Measurements from ENCODE around the gene RBBP6.
"Not testable (repeated sequence)": the region's sequence is repeated elsewhere in the genome, so short reads cannot be mapped to it uniquely, and the experiment has no call there.

Gene RBBP6

DNA sequence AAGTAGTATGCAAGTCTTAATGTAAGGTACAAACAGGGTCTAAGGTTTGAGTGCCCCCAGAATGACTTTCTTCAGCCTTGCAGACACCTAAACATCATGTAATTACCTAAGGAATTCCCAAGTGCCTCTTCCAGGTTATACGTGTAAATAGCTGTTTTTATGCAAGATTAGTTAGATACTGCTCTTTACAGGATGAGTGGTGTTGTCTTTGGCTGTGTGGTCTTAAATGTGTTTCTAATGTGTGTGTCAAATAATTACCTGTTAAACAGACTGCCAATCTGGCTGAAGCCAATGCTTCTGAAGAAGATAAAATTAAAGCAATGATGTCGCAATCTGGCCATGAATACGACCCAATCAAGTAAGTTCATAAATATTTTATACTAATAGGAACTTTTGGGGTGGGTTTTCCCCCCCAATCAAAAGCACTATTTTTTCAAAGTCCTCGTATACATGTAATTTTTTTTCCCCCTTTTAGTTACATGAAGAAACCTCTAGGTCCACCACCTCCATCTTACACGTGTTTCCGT is 16.0 kb downstream of the RBBP6 start:
- DNase-seq (ENCODE audit: low read depth in 2 of 3, low spot score in 1 of 3): no peak

DNA sequence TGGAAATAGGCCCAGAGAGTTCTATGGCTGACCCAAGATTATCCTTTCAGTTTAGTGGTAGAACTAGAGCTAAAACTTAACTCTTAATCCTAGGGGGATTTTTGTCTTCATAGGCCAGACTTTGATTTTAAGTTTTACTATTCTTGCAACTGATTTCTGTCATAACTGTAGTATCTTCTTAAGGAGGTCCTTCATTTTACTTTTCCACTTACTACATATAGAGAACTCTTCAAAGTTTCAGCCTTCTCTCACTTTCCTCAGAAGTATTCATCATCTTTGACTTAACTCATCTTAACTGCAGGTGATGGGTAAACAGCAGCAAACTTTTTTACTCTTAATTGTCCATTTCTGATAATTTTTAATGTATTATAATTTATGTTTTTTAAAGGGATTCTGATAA is 23.4 kb downstream of the RBBP6 start:
- DNase-seq (ENCODE audit: low read depth in 2 of 3, low spot score in 1 of 3): no peak

DNA sequence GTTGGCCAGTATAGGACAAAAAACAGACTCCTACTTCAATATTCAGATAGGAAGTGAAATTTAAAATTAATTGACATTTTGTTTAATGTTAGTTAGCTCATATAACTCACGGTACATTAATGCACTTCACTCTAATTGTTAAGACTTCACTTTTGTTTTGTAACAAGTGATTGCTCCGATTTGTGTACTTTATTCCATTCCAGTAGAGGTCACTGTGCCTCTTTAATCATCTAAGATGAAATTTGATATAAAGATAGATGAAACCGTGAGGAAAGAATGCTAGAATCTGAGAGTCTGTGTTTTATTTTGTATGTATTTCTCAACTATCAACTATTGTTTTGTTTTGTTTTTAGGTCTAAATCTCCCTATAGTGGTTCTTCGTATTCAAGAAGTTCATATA is 29.0 kb downstream of the RBBP6 start:
- no peak for DNase-seq (ENCODE audit: low read depth in 2 of 3, low spot score in 1 of 3)

DNA sequence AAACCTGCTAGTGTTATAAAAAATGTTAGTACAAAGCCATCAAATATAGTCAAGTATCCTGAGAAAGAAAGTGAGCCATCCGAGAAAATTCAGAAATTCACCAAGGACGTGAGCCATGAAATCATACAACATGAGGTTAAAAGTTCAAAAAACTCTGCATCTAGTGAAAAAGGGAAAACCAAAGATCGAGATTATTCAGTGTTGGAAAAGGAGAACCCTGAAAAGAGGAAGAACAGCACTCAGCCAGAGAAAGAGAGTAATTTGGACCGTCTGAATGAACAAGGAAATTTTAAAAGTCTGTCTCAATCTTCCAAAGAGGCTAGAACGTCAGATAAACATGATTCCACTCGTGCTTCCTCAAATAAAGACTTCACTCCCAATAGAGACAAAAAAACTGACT is 31.7 kb downstream of the RBBP6 start:
- no peak for DNase-seq (ENCODE audit: low read depth in 2 of 3, low spot score in 1 of 3)

DNA sequence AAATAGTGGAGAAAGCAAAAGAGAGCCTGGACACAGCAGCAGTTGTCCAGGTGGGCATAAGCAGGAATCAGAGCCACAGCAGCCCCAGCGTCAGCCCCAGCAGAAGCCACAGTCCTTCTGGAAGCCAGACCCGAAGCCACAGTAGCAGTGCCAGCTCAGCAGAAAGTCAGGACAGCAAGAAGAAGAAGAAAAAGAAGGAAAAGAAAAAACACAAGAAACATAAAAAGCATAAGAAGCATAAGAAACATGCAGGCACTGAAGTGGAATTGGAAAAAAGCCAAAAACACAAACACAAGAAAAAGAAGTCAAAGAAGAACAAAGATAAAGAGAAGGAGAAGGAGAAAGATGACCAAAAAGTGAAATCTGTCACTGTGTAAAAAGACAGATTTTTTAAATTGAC is 32.7 kb downstream of the RBBP6 start:
- DNase-seq (ENCODE audit: low read depth in 2 of 3, low spot score in 1 of 3): no peak

DNA sequence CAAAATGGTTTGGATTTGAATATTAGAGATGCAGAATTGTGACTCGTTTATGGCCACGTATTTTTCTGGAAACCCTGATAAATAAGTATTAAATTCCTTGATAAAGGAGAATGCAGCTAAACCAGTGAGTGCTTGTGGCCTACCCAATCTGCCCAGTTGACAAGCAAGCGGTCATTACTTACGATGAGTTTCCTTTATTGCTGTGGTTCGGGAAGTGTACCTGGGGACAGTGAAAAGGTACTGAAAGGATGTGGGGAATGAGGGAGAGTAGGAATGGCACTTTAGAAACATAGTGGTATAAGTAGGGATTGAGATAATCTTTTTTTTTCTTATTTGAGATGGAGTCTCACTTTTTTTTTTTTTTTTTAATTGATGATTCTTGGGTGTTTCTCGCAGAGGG is 33.8 kb downstream of the RBBP6 start:
- DNase-seq (ENCODE audit: low read depth in 2 of 3, low spot score in 1 of 3): no peak

DNA sequence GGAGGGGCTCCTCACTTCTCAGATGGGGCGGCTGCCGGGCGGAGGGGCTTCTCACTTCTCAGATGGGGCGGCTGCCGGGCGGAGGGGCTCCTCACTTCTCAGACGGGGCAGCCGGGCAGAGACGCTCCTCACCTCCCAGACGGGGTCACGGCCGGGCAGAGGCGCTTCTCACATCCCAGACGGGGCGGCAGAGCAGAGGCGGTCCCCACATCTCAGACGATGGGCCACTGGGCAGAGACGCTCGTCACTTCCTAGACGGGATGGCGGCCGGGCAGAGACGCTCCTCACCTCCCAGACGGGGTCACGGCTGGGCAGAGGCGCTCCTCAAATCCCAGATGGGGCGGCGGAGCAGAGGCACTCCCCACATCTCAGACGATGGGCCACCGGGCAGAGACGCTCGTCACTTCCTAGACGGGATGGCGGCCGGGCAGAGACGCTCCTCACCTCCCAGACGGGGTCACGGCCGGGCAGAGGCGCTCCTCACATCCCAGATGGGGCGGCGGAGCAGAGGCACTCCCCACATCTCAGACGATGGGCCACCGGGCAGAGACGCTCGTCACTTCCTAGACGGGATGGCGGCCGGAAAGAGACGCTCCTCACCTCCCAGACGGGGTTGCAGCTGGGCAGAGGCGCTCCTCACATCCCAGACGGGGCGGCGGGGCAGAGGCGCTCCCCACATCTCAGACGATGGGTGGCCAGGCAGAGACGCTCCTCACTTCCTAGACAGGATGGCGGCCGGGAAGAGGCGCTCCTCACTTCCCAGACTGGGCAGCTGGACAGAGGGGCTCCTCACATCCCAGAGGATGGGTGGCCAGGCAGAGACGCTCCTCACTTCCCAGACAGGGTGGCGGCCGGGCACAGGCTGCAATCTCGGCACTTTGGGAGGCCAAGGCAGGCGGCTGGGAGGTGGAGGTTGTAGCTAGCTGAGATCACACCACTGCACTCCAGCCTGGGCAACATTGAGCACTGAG is 35.4 kb downstream of the RBBP6 start:
- not testable (repeated sequence) for DNase-seq (ENCODE audit: low read depth in 2 of 3, low spot score in 1 of 3)

DNA sequence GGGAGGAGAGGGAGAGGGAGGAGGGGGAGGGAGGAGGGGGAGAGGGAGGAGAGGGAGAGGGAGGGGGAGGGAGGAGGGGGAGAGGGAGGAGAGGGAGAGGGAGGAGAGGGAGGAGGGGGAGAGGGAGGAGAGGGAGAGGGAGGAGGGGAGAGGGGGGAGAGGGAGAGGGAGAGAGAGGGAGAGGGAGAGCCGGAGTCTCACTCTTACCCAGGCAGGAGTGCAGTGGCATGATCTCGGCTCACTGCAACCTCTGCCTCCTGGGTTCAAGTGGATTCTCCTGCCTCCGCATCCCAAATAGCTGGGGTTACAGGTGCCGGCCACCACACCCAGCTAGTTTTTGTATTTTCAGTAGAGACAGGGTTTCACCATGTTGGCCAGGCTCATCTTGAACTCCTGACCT is 36.4 kb downstream of the RBBP6 start:
- not testable (repeated sequence) for DNase-seq (ENCODE audit: low read depth in 2 of 3, low spot score in 1 of 3)

DNA sequence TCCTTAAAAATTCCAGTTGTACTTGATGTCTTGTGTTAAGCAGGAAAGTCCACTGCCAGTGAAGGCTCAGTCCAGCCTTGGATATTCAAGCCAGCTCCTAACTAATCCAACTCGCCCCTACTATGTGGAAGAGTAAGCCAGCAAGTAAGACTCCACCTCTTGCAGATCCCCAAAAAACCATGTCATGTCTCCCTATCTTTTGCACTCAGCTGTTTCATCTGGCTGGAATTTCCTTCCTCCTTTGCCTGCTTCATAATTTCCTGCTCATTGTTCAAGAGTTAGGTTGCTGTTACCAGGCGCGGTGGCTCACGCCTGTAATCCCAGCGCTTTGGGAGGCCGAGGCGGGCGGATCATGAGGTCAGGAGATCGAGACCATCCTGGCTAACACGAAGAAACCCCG is 37.8 kb downstream of the RBBP6 start:
- no peak for DNase-seq (ENCODE audit: low read depth in 2 of 3, low spot score in 1 of 3)

DNA sequence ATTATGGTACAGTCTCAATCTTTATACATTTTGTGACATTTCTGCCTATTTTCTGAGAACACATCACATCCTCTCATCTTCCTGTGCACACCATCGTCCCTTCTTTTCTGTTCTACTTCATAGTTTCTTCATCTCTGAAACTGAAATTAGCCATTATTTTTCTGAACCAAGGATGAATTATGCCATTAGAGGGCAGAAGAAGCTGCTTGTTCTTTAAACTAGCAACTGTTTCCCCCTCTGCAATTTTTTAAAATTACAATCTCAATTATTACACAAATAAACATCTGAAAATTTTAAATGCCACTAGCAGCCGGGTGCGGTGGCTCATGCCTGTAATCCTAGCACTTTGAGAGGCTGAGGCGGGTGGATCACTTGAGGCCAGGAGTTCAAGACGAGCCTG is 41.3 kb downstream of the RBBP6 start:
- DNase-seq (ENCODE audit: low read depth in 2 of 3, low spot score in 1 of 3): no peak

DNA sequence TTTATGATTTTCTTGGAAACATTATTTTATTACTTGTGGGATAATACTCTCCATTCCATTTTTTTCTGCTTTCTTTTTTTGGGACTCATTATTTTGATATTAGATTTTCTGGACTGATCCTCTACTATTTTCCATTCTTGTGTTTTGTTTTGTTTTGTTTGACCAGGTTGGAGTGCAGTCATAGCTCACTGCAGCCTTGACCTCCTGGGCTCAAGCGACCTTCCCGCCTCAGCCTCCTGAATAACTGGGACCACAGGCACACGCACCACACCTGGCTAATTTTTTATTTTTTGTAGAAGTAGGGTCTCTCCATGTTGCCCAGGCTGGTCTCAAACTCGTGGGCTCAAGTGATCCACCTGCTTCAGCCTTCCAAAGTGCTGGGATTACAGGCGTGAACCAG is 44.1 kb downstream of the RBBP6 start:
- no peak for DNase-seq (ENCODE audit: low read depth in 2 of 3, low spot score in 1 of 3)

DNA sequence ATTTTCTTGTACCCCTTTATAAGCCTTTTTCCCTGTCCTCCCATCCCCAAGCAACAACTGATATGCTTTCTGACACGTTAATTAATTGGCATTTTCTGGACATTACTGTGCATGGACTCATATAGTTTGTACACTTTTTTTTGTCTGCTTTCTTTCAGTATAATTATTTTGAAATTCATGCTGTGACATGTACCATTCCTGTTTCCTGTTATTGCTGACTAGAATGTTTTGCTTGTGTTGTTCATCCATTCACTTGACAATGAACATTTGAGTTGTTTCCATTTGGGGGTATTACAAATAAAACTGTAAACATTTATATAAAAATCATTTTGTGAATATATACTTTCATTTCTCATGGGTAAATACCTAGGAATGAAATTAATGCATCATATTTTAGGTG is 50.6 kb downstream of the RBBP6 start:
- no peak for DNase-seq (ENCODE audit: low read depth in 2 of 3, low spot score in 1 of 3)

DNA sequence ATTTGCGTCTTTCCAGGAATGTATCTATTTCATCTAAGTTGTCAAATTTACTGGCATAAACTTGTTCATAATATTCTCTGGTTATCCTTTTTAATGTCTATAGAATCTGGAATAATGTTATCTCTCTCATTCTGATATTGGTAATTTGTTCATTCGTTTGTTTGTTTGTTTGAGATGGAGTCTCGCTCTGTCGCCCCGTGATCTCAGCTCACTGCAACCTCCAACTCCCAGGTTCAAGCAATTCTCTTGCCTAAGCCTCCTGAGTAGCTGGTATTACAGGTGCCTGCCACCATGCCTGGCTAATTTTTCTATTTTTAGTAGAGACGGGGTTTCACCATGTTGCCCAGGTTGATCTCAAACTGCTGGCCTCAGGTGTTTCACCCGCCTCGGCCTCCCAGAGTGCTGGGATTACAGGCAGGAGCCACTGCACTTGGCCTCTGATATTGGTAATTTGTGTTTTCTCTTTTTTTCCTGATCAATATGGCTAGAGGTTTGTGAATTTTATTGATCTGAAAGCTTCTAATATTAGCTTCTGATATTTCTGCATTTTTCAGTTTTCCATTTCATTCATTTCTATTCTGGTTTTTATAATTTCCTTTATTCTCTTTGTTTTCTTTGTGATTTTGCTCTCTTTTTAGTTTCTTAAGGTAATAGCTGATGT is 59.5 kb downstream of the RBBP6 start:
- no peak for DNase-seq (ENCODE audit: low read depth in 2 of 3, low spot score in 1 of 3)

DNA sequence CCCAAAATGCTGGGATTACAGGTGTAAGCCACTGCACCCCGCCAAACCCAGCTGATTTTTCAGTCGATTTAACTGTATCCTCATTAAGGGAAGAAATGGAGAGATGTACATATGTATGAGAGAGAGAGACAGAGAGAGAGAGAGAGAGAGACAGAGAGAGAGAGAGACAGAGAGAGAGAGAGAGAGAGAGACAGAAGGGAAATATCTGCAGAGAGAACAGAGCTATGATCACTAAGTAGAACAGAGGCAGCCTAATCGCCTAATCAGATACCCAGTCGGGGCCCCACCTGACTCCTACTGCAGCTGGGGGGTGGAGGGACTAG is 70.0 kb downstream of the RBBP6 start:
- no peak for DNase-seq (ENCODE audit: low read depth in 2 of 3, low spot score in 1 of 3)

DNA sequence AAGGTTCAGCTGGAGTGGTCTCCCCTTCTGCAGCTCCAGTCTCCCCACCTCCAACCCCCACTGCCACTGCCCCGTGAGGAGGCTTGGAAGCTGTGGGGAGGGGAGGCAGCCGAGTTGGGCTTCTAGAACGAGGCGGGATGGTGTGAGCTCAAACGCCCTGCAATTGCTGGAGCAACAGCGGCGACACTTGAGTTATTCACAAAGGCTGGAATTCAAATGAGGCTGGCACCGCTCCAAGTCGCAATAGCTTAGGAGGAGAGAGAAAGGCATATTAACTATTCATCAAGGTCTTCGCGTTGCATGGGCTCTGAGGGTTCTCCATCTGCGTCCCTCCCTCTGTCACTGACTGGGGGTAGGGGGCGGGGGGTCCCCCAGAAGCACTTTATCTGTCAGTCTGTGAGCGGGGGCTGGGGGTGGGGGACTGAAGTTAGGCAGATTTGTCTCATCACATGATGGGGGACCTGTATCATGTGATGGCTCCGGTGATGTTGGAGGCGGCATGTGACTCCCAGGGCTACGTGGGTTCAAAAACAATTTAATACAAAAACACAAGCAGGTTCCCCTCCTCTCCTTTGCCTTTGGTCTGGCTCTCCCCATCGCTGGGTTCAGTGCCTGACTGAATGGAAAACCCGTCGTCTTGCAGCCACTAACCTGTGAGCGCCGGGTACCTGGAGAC is 70.5 kb downstream of the RBBP6 start:
- DNase-seq (ENCODE audit: low read depth in 2 of 3, low spot score in 1 of 3): peak in 1 of 3 donors; percentile 2

DNA sequence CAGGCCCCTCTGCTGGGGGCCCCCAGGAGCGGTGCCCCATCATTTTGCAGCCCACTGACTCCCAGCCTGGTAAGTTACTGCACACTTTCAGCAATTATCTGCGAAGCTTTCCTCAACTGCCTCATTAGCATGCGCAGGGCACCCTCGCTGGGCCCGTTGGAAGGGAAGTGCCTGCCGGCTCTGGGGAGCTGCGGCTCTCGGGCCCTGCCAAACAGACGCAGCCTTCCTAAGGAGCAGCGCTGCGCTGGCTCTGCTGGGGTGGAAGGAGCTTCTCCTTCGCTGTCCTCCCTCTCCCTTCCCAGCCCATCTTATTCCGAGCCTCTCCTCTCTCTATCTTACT is 71.0 kb downstream of the RBBP6 start:
- DNase-seq (ENCODE audit: low read depth in 2 of 3, low spot score in 1 of 3): no peak

DNA sequence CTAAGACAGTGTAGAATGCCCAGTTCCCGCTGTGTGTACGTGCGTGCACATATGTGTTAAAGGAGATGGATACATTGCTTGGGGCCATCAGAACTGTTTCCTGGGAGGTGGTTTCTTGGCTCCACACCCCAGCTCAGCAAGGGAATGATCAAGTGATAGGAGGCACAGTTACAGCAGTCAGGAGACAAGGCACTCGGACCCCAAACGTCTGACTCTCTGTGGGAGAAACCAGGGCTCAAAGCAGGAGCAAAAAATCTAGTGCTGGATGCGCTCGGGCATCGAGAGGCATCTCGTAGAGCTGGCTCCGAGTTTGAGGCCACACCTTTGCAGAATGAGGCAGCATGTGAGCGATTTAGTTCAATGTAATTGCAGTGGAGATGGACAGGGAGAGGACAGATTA is 71.9 kb downstream of the RBBP6 start:
- DNase-seq (ENCODE audit: low read depth in 2 of 3, low spot score in 1 of 3): no peak

DNA sequence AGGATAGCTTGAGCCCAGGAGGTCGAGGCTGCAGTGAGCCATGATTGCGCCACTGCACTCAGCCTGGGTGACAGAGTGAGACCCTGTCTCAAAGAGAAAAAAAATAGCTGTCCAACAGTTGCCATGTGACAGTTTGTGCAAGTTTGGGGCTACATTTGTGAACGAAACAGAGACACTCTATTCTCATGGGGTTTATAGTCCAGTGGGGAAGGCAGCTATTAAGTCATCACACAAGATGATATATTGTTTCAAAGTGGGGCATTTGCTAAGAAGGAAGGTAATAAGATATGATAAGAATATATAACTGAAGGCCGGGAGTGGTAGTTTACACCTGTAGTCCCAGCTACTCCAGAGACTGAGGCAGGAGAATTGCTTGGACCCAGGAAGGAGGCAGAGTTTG is 73.3 kb downstream of the RBBP6 start:
- no peak for DNase-seq (ENCODE audit: low read depth in 2 of 3, low spot score in 1 of 3)

DNA sequence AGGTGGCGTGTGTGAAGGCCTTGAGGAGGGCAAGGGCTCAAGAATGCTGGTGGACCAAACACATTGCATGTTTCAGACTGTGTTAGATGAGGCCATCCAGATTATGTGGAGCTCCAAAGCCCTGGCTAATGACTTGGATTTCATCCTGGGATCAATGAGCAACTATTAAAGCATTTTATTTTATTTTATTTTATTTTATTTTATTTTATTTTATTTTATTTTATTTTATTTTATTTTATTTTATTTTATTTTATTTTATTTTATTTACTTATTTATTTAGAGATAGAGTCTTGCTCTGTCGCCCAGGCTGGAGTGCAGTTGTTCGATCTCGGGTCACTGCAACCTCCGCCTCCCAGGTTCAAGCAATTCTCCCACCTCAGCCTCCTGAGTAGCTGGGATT is 73.9 kb downstream of the RBBP6 start:
- not testable (repeated sequence) for DNase-seq (ENCODE audit: low read depth in 2 of 3, low spot score in 1 of 3)

DNA sequence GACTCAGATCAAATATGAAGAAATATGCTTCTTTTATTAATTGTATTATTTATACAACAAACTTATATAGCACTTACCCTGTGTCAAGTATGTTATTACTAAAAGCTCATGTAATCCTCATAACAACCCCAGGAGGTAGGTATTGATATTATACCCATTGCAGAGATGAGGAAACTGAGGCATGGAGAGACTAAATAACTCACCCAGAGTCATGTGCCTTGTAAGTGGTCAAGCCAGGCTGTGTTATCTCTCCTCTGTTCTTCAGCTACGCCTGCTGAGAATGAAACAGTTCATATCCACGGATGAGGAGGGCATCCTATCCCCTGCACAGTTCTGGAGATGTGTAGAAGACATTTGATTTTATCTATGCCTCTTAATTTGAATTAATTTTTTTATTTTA is 78.1 kb downstream of the RBBP6 start:
- DNase-seq (ENCODE audit: low read depth in 2 of 3, low spot score in 1 of 3): no peak
